CD4-positive, alpha-beta T cell (primary cell): ENCODE measurements around the gene CCND3. TPM values are rescaled to one million over a fixed set of nuclear protein-coding genes. Genes with fewer than 3 reads are reported as not detected.
A peak's percentile ranks its signal among the peaks of the same experiment; 100 is the strongest.

Experiments used
- ATAC-seq: fragments of 200-7000 bp; cut with Tn5 transposase; one replicate; pipeline ENCODE4 v1.10.0; 2022; ENCODE audit warnings: mild to moderate bottlenecking; ENCODE audit not compliant: poor library complexity
- CTCF ChIA-PET: fragments of 350-600 bp; sonication (Branson Sonifier 250); formaldehyde crosslinking; loops from one replicate; lab custom pipeline; 2021; ENCODE audit warnings: antibody characterized with exemption, inconsistent platforms; lab: Charles Lee
- POLR2A ChIA-PET: fragments of 350-600 bp; sonication (Branson Sonifier 250); formaldehyde crosslinking; loops from one replicate; lab custom pipeline; 2021; ENCODE audit warnings: antibody characterized with exemption, inconsistent platforms; lab: Charles Lee
- DNase-seq, 14 experiments: peaks; one replicate each; pipeline ENCODE4 v3.0.0-alpha.2; 2013 to 2020; ENCODE audit warnings: mixed read lengths in 2 of 14
- H3K27ac ChIP-seq, 2 donors: one replicate each; pipeline versions ENCODE4 v1.5.1 to v1.7.0; 2013; ENCODE audit warnings: low read length in 2 of 2, low read depth in 1 of 2, mild to moderate bottlenecking in 1 of 2
- H3K27me3 ChIP-seq, 2 experiments: 1 replicate in 1 of 2; 2 replicates in 1 of 2; pipeline versions ENCODE4 v1.6.1 to v1.7.0; 2013; ENCODE audit warnings: low read length in 2 of 2, control low read depth in 1 of 2, mild to moderate bottlenecking in 1 of 2, moderate library complexity in 1 of 2; ENCODE audit not compliant: insufficient read depth in 2 of 2, control insufficient read depth in 1 of 2
- H3K36me3 ChIP-seq: one replicate; pipeline ENCODE4 v1.6.1; 2013; ENCODE audit warnings: low read length, control low read depth; ENCODE audit not compliant: insufficient read depth
- H3K4me1 ChIP-seq: one replicate; pipeline ENCODE4 v1.6.1; 2013; ENCODE audit warnings: low read length, control low read depth; ENCODE audit not compliant: insufficient read depth
- H3K4me3 ChIP-seq: one replicate; pipeline ENCODE4 v1.5.1; 2013; ENCODE audit warnings: mild to moderate bottlenecking, low read length, moderate library complexity
- H3K9me3 ChIP-seq, 2 experiments: 1 replicate in 1 of 2; 2 replicates in 1 of 2; pipeline versions ENCODE4 v1.6.1 to v1.7.0; 2013; ENCODE audit warnings: low read length in 2 of 2, mild to moderate bottlenecking in 2 of 2, control low read depth in 1 of 2, moderate library complexity in 1 of 2; ENCODE audit not compliant: control insufficient read depth in 1 of 2, insufficient read depth in 1 of 2
- H3K27ac Mint-ChIP-seq: one replicate; pipeline ENCODE4 v1.8.0; 2020; ENCODE audit warnings: mixed read lengths
- H3K27me3 Mint-ChIP-seq: one replicate; pipeline ENCODE4 v1.8.0; 2021; ENCODE audit warnings: mixed read lengths
- H3K36me3 Mint-ChIP-seq: one replicate; pipeline ENCODE4 v1.8.0; 2021; ENCODE audit warnings: low read depth, mixed read lengths
- H3K4me1 Mint-ChIP-seq: one replicate; pipeline ENCODE4 v1.8.0; 2021; ENCODE audit warnings: low read depth, mixed read lengths
- H3K4me3 Mint-ChIP-seq: one replicate; pipeline ENCODE4 v1.8.0; 2020; ENCODE audit warnings: mild to moderate bottlenecking, mixed read lengths
- H3K9me3 Mint-ChIP-seq: one replicate; pipeline ENCODE4 v1.8.0; 2020; ENCODE audit warnings: mixed read lengths
- CTCF ChIP-seq: fragments of 200-600 bp; IDR thresholded peaks from one replicate; pipeline ENCODE4 v1.8.0; 2022; ENCODE audit warnings: antibody characterized with exemption, mild to moderate bottlenecking
- intact Hi-C, 2 experiments: fragments of 100-400 bp; cut with DNase I in 1 of 2; cut with micrococcal nuclease in 1 of 2; formaldehyde crosslinking; loops; one replicate each; pipeline versions ENCODE4 v1.15.1 to v1.9.0; 2023 to 2025; cut with DNase I, micrococcal nuclease
- total RNA-seq, 174 experiments: library from RNA in 2 of 174; stranded (reverse) in 2 of 174; gene quantifications; one replicate each; pipeline ENCODE4 v1.2.3 and lab custom pipeline; 2021 to 2026

CCND3 gene
- total RNA-seq, 2 experiments from 2014 or later, result 247 to 248 TPM

- H3K4me3 Mint-ChIP-seq, result no peak overlapping the region
- H3K9me3 Mint-ChIP-seq, result no peaks in the 10 kb centered on the region
- CTCF ChIA-PET, result no interaction called here
- H3K4me1 ChIP-seq, result peaks cover 31% of the 10 kb centered on the region
- no peak overlapping the region for H3K4me3 ChIP-seq
- peaks cover 95% of the 10 kb centered on the region for H3K36me3 ChIP-seq
- H3K4me1 Mint-ChIP-seq, result peaks cover 46% of the 10 kb centered on the region
- POLR2A ChIA-PET, result interaction anchor here (1.7 to 9.1 kb wide), 3 partner anchors 7 to 114 kb away, joined by 4 to 168 read pairs (median 32); partner anchors contain the start of genes CCND3 and TAF8
- no peaks in the 10 kb centered on the region for H3K27me3 Mint-ChIP-seq
- H3K9me3 ChIP-seq, result no peaks in the 10 kb centered on the region
- H3K36me3 Mint-ChIP-seq, result peaks cover 87% of the 10 kb centered on the region
- no peak for DNase-seq
- no peak for TF ChIP-seq CTCF
- no peaks in the 10 kb centered on the region for H3K27me3 ChIP-seq
- H3K27ac Mint-ChIP-seq, result peak overlapping the region; percentile 50
- ATAC-seq, result no peak
- intact Hi-C loops, result no loop called here
- H3K27ac ChIP-seq, result no peak overlapping the region
These were observed 9.8 kb downstream of the CCND3 start for GRCh38 chr6:41931792-41932191.

GRCh38 chr6:41929924-41930323 is 11.7 kb downstream of the CCND3 start:
- Histone ChIP-seq H3K27me3 (no peaks in the 10 kb centered on the region), H3K9me3 (no peaks in the 10 kb centered on the region), H3K4me3 (no peak overlapping the region), H3K4me1 (peaks cover 12% of the 10 kb centered on the region), H3K36me3 (peaks cover 81% of the 10 kb centered on the region), H3K27ac (no peak overlapping the region)
- Mint-ChIP-seq H3K27me3 (no peaks in the 10 kb centered on the region), H3K36me3 (peaks cover 72% of the 10 kb centered on the region), H3K9me3 (no peaks in the 10 kb centered on the region), H3K27ac (no peak overlapping the region), H3K4me3 (no peak overlapping the region), H3K4me1 (peaks cover 35% of the 10 kb centered on the region)
- ATAC-seq (no peak), DNase-seq (no peak)
- intact Hi-C loops, result no loop called here
- TF ChIP-seq CTCF, result no peak
- ChIA-PET CTCF (interaction anchor here (1.1 kb wide), 1 partner anchor 114 kb away, joined by 3 read pairs; no protein-coding TSS in a partner anchor), POLR2A (interaction anchor here (1.0 to 5.1 kb wide), 3 partner anchors 8 to 110 kb away, joined by 3 to 32 read pairs (median 5); no protein-coding TSS in a partner anchor)

- Histone ChIP-seq H3K9me3 (no peaks in the 10 kb centered on the region), H3K27me3 (no peaks in the 10 kb centered on the region), H3K4me3 (no peak overlapping the region), H3K36me3 (peaks cover 56% of the 10 kb centered on the region), H3K4me1 (peaks cover 17% of the 10 kb centered on the region), H3K27ac (no peak overlapping the region)
- peak overlapping the region; percentile 36 for H3K27ac Mint-ChIP-seq
- intact Hi-C loops, result no loop called here
- DNase-seq (no peak), ATAC-seq (no peak)
- TF ChIP-seq CTCF, result no peak
- ChIA-PET CTCF (interaction anchor here (0.7 to 2.1 kb wide), 3 partner anchors 117 to 140 kb away, joined by 3 to 5 read pairs (median 3); partner anchors contain the start of gene TOMM6), POLR2A (interaction anchor here (1.5 to 5.1 kb wide), 2 partner anchors 11 to 118 kb away, joined by 6 to 32 read pairs; no protein-coding TSS in a partner anchor)
- no peak overlapping the region for H3K4me3 Mint-ChIP-seq
- no peaks in the 10 kb centered on the region for H3K9me3 Mint-ChIP-seq
- peaks cover 44% of the 10 kb centered on the region for H3K4me1 Mint-ChIP-seq
- peaks cover 58% of the 10 kb centered on the region for H3K36me3 Mint-ChIP-seq
- no peaks in the 10 kb centered on the region for H3K27me3 Mint-ChIP-seq
These were observed 14.4 kb downstream of the CCND3 start for GRCh38 chr6:41927253-41927652.
